Liver (tissue), 9 donors: Measurements from ENCODE around the gene PRICKLE1. TPM values are rescaled to one million over a fixed set of nuclear protein-coding genes. Genes with fewer than 3 reads are reported as not detected.

Experiments used
- DNase-seq: peaks from one replicate; pipeline ENCODE4 v3.0.0-alpha.2; 2017; ENCODE audit warnings: low spot score
- H3K27ac ChIP-seq, 2 donors: one replicate each; pipeline ENCODE4 v1.7.0; 2013; ENCODE audit warnings: inconsistent platforms in 2 of 2, low read length in 2 of 2, control low read depth in 1 of 2, low read depth in 1 of 2, mild to moderate bottlenecking in 1 of 2
- H3K27me3 ChIP-seq, 4 donors: one replicate each; pipeline versions ENCODE4 v1.6.1 to v1.7.0; 2013; ENCODE audit warnings: low read length in 3 of 4, inconsistent platforms in 1 of 4, mild to moderate bottlenecking in 1 of 4, moderate library complexity in 1 of 4; ENCODE audit not compliant: control insufficient read depth in 4 of 4, insufficient read depth in 4 of 4
- H3K36me3 ChIP-seq, 4 donors: one replicate each; pipeline versions ENCODE4 v1.6.1 to v1.7.0; 2013; ENCODE audit warnings: low read length in 3 of 4, mild to moderate bottlenecking in 3 of 4, low read depth in 1 of 4, moderate library complexity in 1 of 4; ENCODE audit not compliant: control insufficient read depth in 4 of 4, insufficient read depth in 3 of 4
- H3K4me1 ChIP-seq, 4 donors: one replicate each; pipeline versions ENCODE4 v1.6.1 to v1.7.0; 2013; ENCODE audit warnings: low read length in 3 of 4, mild to moderate bottlenecking in 3 of 4, moderate library complexity in 1 of 4; ENCODE audit not compliant: control insufficient read depth in 4 of 4, insufficient read depth in 4 of 4
- H3K4me3 ChIP-seq, 3 donors: one replicate each; pipeline versions ENCODE4 v1.6.1 to v1.7.0; 2013; ENCODE audit warnings: low read length in 3 of 3, control low read depth in 1 of 3, low read depth in 1 of 3, mild to moderate bottlenecking in 1 of 3
- H3K9ac ChIP-seq, 2 donors: one replicate each; pipeline ENCODE4 v1.7.0; 2013; ENCODE audit warnings: low read length in 2 of 2, mild to moderate bottlenecking in 2 of 2, moderate library complexity in 2 of 2, control low read depth in 1 of 2, low read depth in 1 of 2
- H3K9me3 ChIP-seq, 4 donors: one replicate each; pipeline versions ENCODE4 v1.6.1 to v1.7.0; 2013; ENCODE audit warnings: low read length in 3 of 4; ENCODE audit not compliant: control insufficient read depth in 4 of 4
- ATF3 ChIP-seq: IDR thresholded peaks from 2 replicates; pipeline ENCODE4 v1.6.1; 2016; ENCODE audit warnings: antibody characterized with exemption
- CTCF ChIP-seq: fragments of 150-350 bp; IDR thresholded peaks from 2 replicates; pipeline ENCODE4 v1.5.1; 2017; ENCODE audit warnings: improper control_type of control experiment, low read depth, low read length; ENCODE audit not compliant: missing input control
- EGR1 ChIP-seq, 2 donors: IDR thresholded peaks; 2 replicates each; pipeline ENCODE4 v1.6.1; 2016 to 2018; ENCODE audit warnings: antibody characterized with exemption in 2 of 2, low read depth in 2 of 2
- FOXA1 ChIP-seq: IDR thresholded peaks from 2 replicates; pipeline ENCODE4 v1.6.1; 2016; ENCODE audit warnings: antibody characterized with exemption
- FOXA2 ChIP-seq: IDR thresholded peaks from 2 replicates; pipeline ENCODE4 v1.6.1; 2016; ENCODE audit warnings: antibody characterized with exemption
- HNF4A ChIP-seq, 2 donors: conservative IDR thresholded peaks; 2 replicates each; pipeline ENCODE4 v1.6.1; 2016; ENCODE audit warnings: antibody characterized with exemption in 2 of 2, mild to moderate bottlenecking in 2 of 2
- HNF4G ChIP-seq: IDR thresholded peaks from 2 replicates; pipeline ENCODE4 v1.6.1; 2016; ENCODE audit warnings: antibody characterized with exemption
- MAX ChIP-seq: IDR thresholded peaks from 2 replicates; pipeline ENCODE4 v1.6.1; 2016; ENCODE audit warnings: antibody characterized with exemption
- NR2F2 ChIP-seq: IDR thresholded peaks from 2 replicates; pipeline ENCODE4 v1.6.1; 2016; ENCODE audit warnings: antibody characterized with exemption
- RAD21 ChIP-seq, 2 donors: IDR thresholded peaks; 2 replicates each; pipeline ENCODE4 v1.6.1; 2016; ENCODE audit warnings: antibody characterized with exemption in 2 of 2, mild to moderate bottlenecking in 2 of 2
- REST ChIP-seq: IDR thresholded peaks from 2 replicates; pipeline ENCODE4 v1.6.1; 2016; ENCODE audit warnings: antibody characterized with exemption, mild to moderate bottlenecking
- RXRA ChIP-seq, 2 donors: IDR thresholded peaks; 2 replicates each; pipeline ENCODE4 v1.6.1; 2017 to 2018; ENCODE audit warnings: antibody characterized with exemption in 2 of 2, mild to moderate bottlenecking in 1 of 2
- SP1 ChIP-seq: IDR thresholded peaks from 2 replicates; pipeline ENCODE4 v1.6.1; 2018; ENCODE audit warnings: antibody characterized with exemption, mild to moderate bottlenecking
- TAF1 ChIP-seq: conservative IDR thresholded peaks from 2 replicates; pipeline ENCODE4 v1.6.1; 2016; ENCODE audit warnings: antibody characterized with exemption, mild to moderate bottlenecking
- YY1 ChIP-seq: IDR thresholded peaks from 2 replicates; pipeline ENCODE4 v1.6.1; 2016; ENCODE audit warnings: antibody characterized with exemption, mild to moderate bottlenecking
- ZBTB33 ChIP-seq: IDR thresholded peaks from 2 replicates; pipeline ENCODE4 v1.6.1; 2016; ENCODE audit warnings: antibody characterized with exemption
- WGBS: extraction: QIAGEN DNeasy Blood & Tissue Kit; methylation state at CpG from one replicate; pipeline ENCODE4 v1.1.7; 2013; 5-methylcytosine and 5-hydroxymethylcytosine counted together
- polyA plus RNA-seq, 2 donors: library from polyadenylated mRNA; stranded (reverse) in 1 of 2; unstranded in 1 of 2; fragments of 200-250 nt in 1 of 2; fragments of >200 nt in 1 of 2; fragmentation: Nextera tagmentation in 1 of 2; extraction: Ambion mirVana in 1 of 2; gene quantifications; one replicate each; pipeline versions ENCODE4 v1.2.1 to v1.2.3, GENCODE V29; 2013 to 2015
- total RNA-seq, 2 donors: library from RNA; depleted of rRNA; stranded (reverse); fragments of >200 nt; gene quantifications; one replicate each; pipeline ENCODE4 v1.2.3, GENCODE V29; 2014
- donor health status: healthy.
- donor health status: healthy.
- donor health status: healthy.
- donor health status: healthy.
- donor health status: healthy.

PRICKLE1 gene
- total and polyA plus RNA-seq, 4 donors, result 0.59 to 5.7 (median 2.2) TPM

- no peak for DNase-seq
- 65% methylated on average over 3 of the region's 3 CpGs for WGBS
- no peak overlapping the region for H3K27ac ChIP-seq
- H3K36me3 ChIP-seq, result no peaks in the 10 kb centered on the region
- H3K9me3 ChIP-seq, result no peaks in the 10 kb centered on the region
- H3K4me1 ChIP-seq, result no peaks in the 10 kb centered on the region
- no peak overlapping the region for H3K9ac ChIP-seq
- TF ChIP-seq YY1, result no peak
- TF ChIP-seq MAX, result no peak
- no peak for TF ChIP-seq TAF1
- TF ChIP-seq EGR1 (IDR thresholded peaks at IDR 0.05; ENCODE audit: low read depth in 2 of 2), result no peak
- TF ChIP-seq HNF4G, result no peak
- no peak for TF ChIP-seq FOXA2
- H3K27me3 ChIP-seq, result peaks cover 0 to 2% (median 0%) of the 10 kb centered on the region in 4 donors
- H3K4me3 ChIP-seq, result no peak overlapping the region
Measured at GRCh38 chr12:42564556-42564955, 25.0 kb downstream of the PRICKLE1 start.

- Histone ChIP-seq H3K36me3 (no peaks in the 10 kb centered on the region), H3K4me3 (no peak overlapping the region), H3K9ac (no peak overlapping the region), H3K27ac (no peak overlapping the region), H3K4me1 (no peaks in the 10 kb centered on the region), H3K27me3 (peaks cover 0 to 2% (median 0%) of the 10 kb centered on the region in 4 donors), H3K9me3 (no peaks in the 10 kb centered on the region)
- no peak for TF ChIP-seq CTCF
- TF ChIP-seq FOXA2, result no peak
- TF ChIP-seq YY1, result no peak
- TF ChIP-seq ZBTB33, result no peak
- no peak for DNase-seq
- WGBS, result 80% methylated on average over 1 of the region's 1 CpG
Measured at GRCh38 chr12:42560977-42561376, 28.6 kb downstream of the PRICKLE1 start.

GRCh38 chr12:42557586-42558172, 31.9 kb downstream of the PRICKLE1 start:
- TF ChIP-seq ATF3, result no peak
- no peak for TF ChIP-seq YY1
- TF ChIP-seq MAX, result no peak
- no peak for TF ChIP-seq FOXA2
- no peak for TF ChIP-seq SP1
- no peak for TF ChIP-seq TAF1
- no peak for TF ChIP-seq REST
- TF ChIP-seq RXRA (IDR thresholded peaks at IDR 0.05), result no peak
- TF ChIP-seq HNF4A (conservative IDR thresholded peaks at IDR 0.05), result no peak
- TF ChIP-seq HNF4G, result no peak
- no peak for TF ChIP-seq ZBTB33
- no peak for TF ChIP-seq RAD21 (IDR thresholded peaks at IDR 0.05)
- no peak for TF ChIP-seq FOXA1
- no peak for TF ChIP-seq NR2F2
- no peak for TF ChIP-seq EGR1 (IDR thresholded peaks at IDR 0.05; ENCODE audit: low read depth in 2 of 2)
- no peak for DNase-seq
- Histone ChIP-seq H3K27ac (no peak overlapping the region), H3K9ac (no peak overlapping the region), H3K9me3 (no peaks in the 10 kb centered on the region), H3K36me3 (no peaks in the 10 kb centered on the region), H3K27me3 (no peaks in the 10 kb centered on the region), H3K4me3 (no peak overlapping the region), H3K4me1 (no peaks in the 10 kb centered on the region)
- 80% methylated on average over 3 of the region's 3 CpGs for WGBS
